Activated CD4-positive, alpha-beta T cell treated with anti-CD3 and anti-CD28 coated beads, Interleukin-2, amount 50 U/mL, for 16 hours (primary cell): Measurements from ENCODE around the gene PITX1.
"Not testable (repeated sequence)": the region's sequence is repeated elsewhere in the genome, so short reads cannot be mapped to it uniquely, and the experiment has no call there.

ENCODE experiments used
- DNase-seq: peaks from one replicate; pipeline ENCODE4 v3.0.0-alpha.2; 2020

PITX1 gene

DNA sequence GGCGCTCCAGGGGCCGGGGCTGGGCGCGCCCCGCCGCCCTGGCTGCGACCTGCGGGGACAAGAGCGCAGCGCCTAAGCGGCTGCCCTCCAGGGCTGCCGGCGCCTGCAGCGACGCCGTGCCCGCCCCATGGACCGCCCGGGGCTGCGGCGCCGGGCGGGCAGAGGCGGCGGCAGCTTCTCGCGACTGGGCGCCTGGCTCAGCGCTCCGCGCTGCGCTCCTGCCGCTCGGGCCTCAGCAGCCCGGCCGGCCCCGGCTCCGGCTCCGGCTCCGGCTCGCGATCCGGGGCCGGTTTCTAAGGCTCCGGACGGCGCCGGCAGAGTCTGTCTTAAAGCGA, at the start of gene PITX1:
Gene PITX1, minus strand, starts transcription at position 328 of the 335 bp plus-strand sequence. CDS start 347 bp downstream, outside the sequence.
- no peak for DNase-seq

DNA sequence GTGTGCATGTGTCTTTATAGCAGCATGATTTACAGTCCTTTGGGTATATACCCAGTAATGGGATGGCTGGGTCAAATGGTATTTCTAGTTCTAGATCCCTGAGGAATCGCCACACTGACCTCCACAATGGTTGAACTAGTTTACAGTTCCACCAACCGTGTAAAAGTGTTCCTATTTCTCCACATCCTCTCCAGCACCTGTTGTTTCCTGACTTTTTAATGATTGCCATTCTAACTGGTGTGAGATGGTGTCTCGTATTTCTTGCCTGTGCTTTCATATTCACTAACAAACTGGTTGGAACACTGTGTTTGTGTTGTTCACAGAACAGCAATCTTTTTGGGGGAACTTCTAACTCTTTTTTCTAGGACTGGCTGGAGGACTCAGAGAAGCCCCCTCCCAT, 49.3 kb upstream of the PITX1 start:
- not testable (repeated sequence) for DNase-seq

DNA sequence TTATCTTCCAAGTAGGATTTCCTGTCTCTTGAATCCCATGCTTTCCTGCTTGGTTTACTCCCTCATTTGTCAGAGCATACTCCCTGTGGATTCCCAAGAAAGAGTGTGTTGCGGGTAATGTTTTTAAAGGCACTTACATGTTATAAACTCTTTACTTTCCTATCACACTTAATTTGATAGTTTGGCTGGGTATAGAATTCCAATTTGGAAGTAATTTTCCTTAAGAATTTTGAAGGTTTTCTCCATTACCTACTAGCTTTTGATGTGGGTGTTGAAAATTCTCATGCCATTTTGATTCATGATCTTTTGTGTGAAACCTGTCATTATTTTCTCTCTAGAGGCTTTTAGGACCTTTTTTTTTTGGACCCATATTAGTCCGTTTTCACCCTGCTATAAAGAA, 47.2 kb upstream of the PITX1 start:
- no peak for DNase-seq

DNA sequence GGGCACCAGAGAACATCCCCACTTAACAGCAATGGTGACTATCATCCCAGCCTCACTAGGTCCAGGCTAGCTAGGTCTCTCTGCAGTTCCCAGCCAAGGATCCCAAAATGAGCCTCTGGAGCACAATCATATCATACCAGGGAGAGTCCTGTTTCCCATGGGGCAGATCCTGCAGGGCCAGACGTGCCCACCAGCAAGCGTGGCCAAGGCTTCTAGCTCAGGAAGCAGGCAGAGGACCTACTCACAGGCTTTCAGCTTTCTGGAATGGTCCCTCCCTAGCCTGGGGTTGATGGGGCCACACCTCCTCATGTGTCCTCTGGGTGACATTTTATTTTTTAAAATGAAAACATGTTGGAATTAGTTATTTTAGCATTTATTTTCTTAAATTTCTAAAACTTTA, 45.7 kb upstream of the PITX1 start:
- DNase-seq = no peak

DNA sequence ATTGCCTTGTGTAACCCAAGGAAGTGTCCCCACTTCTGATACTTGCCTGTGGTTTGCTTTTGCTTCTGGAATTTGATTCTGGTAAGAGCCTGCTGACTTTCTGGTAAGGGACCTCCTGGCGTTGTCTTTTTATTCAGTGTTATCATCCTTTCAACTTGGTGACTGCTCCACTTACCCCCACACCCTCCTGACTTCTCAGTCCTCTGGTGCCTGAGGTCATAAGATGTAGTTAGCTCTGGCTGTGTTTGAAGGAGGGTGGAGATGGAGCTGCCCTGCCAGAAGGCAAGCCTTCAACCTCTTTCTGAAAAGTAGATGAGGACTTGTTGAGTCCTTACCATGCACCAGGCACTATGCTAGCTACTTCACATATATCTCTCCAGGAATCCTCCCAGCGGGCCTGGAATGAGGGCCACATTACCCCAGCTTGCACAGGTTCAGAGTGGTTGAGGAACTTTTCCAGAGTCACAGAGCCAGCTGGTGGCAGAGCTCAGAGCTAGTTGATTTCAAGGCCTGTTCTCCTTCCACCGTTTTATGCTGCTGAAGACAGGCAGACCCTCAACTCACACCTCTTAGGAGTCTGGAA, 45.2 kb upstream of the PITX1 start:
- DNase-seq = no peak

DNA sequence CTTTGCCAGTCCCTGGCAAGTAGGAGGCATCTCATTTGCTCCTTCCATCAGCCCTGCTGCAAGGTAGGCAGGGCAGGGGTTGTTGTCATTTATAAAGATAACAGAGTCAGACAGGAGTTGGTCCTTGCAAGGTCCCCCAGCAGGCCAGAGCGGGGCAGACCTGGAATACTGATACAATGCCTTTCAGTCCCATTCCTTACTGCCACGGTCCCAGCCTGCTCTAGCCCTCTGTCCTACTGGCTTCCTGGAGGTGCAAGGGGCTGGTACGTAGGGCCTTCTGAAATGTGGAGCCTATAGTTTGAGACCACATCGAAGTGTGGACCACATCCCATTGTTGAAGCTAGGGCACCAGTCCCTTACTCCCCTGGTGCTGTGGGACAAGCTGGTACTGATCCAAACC, 42.8 kb upstream of the PITX1 start:
- no peak for DNase-seq

DNA sequence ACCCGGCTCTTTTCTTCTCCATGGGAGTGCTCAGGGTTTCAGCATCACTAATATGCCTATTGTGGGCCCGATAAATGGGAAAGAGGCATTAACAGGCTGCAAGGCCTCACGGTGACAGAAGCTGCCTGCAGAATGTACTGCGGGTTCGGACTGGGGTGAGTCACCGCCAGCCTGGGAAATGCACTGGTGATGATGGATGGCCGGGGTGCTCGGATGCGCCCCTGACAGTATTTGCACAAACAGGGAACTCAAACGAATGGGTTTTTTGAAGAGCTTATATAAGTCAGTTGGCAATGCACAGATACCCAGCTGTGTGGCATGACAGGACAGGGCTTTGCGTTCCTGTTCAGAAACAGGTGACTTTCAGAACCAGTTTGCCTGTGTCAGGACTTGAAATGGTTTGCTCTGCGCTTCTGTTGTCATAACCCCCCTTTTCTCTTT, 42.0 kb upstream of the PITX1 start:
- no peak for DNase-seq

DNA sequence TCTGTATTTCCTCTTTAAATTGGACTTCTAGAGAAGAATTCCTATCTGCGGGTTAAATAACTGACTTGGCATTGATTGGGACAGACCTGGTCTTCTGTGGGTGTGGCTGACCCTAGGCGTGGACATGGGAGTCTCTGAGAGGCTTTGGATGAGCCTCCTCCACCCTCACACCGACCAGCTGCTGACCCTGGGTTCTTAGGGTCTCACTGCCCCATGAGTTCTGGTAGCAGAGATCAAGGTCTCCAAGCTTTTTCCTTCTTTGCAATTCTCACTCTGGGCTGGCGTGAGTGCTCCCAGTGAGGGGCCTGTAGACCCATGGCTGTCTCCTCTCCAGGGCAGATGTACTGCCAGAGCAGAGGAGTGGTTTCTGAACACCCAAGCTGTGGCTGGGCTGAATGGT, 41.6 kb upstream of the PITX1 start:
- no peak for DNase-seq

DNA sequence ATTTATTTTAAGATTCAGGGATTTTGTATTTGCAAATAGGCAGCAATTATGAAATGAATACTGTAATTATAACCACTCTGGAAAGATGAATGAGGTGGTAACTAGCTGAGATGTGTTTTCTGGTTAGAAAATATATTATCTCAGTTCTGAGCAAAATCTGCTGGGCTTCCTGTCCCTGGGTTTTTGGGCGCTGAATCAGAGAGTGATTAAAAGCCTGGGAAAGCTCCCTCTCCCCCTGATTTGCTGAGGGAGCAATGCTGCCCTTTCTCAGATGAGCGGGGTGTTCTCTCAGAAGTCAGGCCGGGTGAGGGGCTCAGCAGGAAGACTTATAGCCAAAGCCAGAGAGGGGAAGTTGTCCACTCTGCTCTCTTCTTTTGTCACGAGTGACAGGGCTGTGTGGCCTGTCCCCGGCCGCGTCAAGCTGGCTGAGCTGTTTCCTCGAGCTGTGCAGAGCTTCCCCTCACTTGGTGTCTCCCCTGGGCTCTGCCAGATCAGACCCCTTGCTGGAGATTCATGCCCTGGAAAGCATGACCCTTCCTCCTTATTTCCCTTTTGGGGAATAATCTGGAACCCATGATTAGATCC, 39.8 kb upstream of the PITX1 start:
- DNase-seq = no peak

DNA sequence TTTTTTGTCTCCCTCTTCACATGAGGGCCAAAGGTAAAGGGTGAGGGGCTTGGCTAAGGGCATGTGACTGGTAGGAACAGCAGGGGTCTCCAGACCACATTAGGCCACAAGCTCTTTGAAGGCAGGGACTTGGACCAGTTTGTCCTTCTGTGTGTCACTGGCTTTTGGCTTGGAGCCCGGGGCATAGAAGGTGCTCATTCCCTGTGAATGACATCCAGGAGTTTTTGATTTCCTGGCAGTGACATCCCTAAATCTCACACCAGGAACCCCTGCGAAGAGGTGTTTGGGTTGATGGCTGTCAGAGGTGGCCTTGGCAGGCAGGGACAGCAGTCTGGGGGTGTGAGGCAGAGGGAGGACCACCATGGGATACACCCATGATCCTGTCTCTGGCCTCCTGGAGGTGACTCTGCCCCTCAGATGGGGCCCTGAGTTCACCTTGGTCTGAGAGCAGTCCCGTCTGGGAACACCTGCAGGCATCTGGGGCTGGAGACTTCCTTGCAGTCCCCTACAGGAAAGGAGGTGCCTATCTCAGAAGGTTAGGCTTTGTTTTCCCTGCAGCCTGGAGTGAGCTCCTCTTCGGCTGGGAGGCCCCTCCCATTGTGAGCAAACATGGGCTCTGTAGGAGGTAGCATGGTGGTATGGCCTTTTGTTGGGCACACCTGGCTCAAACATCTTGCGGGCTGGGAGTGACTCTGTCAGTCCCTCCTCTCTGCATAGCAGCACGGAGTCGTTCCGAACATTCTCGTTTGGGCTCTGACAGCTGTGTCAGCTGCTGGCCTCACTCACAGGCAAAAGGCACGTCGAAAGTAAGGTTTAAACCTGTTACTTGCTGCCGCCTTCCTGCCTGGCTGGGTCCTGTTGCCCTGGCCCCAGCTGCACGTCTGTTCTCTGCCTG, 38.6 kb upstream of the PITX1 start:
- DNase-seq = no peak

DNA sequence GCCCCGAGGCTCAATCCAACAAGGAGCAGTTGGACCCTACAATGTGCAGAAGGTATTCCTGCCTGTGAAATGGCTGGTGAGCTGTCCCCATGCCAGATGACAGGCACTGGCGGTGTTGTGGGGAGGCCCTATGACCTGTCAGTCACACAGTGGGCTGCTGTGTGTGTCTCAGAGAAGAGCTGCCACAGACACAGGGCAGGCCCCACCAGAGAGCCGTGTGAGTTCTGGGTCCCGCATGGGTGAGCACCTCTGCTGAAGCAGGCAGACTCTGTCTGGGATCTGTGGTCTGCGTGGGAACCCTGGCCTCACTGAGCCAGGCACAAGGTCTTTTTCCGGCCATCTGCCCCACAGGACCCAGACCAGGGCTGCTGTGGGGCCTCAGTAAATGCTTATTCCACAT, 37.3 kb upstream of the PITX1 start:
- DNase-seq = no peak

DNA sequence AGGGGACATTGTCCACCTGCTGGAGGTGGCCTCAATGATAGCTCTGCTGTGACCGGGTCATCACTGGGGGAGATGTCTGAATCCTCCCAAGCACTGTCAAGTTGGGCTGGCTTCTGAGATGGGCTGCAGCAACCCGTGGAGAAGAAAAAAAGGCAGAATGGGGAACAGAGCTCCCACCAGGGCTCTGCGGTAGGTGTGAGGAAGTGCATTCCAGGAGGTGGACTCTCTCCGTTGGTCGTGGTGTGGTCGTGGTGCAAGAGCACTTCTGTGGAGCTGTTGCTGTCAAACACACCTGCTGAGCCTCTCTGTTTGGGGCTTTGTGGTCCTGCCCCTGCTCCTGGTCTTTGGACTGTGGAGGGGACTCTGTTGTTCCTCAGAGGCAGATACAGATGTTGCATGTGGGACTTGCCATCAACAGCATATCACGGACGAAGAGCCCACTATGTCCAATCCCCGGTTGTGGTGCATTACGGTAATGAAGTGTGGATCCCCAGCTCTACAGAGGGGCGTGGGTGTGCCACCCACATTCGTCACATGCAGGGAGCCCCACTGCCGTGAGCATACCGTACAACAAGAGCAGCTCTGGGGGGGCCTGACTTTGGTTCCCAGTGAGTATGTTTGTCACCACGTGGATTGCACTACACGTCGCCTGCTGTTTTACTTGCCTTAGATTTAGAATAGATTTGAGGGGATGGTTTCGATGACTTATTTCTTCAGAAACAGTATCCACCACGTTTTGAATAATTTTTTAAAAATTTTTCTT, 36.0 kb upstream of the PITX1 start:
- no peak for DNase-seq

DNA sequence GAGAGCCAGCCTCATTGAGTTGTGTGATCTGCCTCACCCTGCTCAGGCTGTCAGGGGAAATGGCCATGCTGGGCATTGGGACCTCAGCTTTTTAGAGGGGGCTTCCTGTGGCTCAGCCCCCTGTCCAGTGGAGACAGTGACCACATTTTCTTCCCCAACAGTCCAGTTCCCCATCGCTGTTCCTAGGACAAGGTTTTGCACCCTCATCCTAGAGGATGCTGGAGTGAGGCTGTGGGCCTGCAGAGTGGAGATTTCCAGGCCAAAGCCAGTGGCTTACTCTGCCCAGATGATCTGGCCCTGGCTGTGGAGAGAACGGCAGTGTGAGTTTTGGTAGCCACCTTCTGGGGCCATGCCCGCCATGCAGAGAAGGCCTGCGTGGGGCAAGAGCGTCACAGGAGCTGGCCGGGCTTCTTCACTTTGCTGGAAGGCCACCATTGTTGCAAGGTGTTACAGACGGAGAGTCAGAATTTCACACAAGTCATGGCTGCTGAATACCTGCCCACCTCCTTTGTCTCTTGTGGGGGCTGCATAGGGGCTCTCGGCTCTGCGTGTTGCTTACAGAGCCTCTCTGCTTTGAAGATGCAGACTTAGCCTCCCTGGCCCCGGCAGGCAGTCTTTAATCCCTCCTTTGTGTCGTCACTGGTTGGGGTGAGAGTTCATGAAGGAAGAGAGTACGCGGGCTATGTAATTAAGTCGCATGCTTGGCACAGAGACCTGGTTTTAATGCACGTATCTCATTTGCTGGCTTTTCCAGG, 35.2 kb upstream of the PITX1 start:
- DNase-seq = no peak

DNA sequence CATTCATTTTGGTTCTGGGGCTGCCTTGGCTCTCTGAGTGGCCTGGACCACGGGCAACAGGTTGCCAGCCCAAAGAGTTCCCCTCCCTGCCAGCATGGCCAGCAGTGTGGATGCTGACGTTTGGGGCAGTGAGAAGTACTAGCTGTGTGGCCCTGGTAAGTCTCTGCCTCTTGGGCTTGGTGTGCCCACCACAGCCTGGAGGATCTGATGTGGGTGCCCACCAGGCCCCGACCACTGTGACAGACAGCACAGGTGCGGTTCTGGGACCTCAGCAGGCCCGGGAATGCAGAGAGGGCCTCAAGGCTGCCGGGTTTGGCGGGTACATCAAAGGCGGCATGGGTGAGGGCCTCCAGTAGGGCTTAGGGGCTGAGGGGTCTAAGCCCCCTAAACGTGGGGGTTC, 33.6 kb upstream of the PITX1 start:
- DNase-seq = no peak

DNA sequence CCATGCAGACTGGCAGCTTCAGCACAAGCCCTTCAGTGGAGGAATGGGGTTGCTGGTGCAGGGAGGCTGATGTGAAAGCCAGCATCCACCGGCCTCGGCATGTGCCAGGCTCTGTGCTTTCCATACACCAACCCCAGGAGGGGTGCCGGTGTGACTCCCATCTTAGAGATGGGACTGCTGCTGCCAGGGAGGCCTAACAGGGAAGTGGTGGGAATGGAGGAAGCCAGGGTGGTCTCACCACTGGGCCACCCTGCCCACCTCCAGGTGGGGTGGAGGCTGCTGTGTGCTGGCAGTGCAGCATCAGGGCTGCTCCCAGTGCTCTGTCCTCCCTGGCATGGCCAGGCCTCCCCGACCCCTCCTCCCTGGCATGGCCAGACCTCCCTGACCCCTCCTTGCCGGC, 32.8 kb upstream of the PITX1 start:
- DNase-seq = no peak

DNA sequence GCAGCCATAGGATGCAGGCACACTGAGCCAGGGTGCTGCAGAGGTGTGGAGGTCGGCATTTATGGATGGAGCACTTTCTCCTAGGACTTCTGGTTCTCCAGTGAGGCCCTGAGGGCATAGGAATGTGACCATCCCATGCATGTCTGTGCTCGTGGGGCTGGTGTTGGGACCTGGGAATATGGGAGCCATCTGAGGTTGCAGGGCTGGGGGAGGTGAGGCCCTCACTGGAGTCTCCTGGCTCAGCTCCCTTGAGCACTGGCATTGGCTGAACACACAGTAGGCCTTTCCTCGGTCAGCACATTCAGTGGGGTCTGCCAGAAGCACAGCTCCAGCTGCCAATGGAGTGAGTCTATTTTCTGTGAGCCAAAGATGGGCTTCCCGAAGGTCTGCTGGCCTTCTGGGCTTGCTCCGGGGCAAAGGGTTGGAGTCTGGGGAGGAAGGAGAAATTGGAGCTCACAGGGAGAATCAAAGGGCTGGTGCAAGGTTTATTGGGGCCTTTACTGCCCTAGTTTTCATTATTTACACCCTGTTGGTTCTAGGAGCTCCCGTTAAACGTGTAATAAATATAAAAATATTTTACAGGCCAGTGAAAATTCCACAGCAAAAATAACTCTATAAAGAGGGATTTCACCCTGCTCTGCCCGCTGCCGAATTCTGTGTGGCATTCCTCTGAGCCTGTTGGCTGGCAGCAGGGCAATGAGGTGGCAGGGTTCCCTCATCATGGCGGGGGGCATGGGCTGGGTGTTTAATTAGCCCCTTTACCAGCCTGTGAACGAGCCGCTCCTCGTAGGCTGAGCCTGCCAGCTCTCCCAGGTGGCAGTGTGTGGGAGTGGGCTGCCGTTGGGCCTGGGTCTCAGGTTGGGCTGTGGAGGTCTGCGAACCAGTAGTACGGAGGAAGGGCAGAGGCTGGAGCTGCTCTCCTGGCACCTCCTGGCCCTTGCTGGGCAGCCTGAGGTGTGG, 31.6 kb upstream of the PITX1 start:
- DNase-seq = no peak

DNA sequence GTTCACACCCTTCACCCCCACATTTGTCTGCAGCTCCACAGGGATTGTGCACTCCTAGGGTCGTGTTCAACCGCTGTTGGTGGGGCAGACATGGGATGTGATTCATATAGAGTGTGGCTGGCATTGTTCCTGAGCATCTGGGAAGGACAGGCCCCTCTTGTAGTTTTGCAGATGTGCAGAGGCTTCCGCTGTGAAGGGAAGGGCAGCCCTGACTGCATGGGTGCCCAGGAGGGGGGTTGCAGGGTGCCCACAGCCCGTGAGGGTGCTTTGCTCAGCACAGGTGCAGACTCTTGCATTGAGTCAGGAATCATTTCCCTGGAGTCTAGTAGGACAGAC, 30.2 kb upstream of the PITX1 start:
- no peak for DNase-seq

DNA sequence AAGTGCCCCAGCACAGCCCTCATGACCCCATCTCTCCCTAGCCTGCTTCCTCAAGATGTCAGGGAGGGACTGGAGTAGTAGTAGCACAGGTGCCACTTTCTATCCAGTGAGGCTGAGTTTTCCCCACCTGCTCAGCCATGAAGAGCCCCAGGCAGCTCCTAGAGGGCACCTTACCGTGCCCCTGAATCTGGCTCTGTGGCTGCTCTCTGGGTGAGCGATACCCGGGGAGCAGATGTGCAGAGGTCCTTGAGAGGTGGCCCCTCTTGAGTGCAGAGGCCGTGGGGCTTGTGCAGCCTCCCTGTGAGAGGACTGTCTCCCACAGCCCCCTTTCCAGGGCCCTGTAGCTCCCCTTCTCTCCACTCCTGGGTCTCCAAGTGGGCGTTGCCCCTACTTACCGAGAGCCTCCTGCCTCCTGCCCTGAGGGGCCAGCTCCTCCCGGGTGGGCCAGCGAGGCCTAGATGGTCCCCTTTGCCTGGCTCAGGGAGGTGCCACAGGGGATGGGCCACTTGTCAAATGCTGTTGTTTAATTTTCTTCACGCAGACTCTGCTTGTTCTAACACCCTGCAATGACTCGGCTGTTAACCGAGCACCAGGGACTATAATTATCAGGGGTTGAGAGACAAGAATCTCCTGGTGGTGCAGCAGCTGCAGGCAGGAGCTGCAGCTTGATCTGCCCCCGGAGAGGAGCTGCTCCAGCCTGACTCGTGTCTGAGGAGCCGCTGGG, 29.6 kb upstream of the PITX1 start:
- no peak for DNase-seq

DNA sequence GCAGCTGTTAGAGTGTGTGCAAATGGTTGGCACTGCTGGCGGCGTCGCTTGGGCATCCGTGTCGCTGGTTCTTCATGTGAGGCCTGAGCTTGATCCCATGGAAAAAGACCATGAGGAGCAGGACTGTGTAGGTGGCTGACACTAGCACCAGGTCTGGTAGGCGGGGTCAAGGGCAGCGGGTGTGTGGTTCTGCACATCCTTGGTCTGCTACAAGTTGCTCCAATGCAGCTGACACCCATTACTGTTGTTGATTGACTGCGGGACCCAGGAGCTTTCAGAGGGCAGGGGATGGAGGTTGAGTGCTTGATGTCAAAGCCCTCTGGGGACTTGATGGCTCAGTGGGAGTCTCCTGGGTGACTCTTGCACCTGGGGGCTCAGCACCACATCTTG, 29.0 kb upstream of the PITX1 start:
- DNase-seq = no peak

DNA sequence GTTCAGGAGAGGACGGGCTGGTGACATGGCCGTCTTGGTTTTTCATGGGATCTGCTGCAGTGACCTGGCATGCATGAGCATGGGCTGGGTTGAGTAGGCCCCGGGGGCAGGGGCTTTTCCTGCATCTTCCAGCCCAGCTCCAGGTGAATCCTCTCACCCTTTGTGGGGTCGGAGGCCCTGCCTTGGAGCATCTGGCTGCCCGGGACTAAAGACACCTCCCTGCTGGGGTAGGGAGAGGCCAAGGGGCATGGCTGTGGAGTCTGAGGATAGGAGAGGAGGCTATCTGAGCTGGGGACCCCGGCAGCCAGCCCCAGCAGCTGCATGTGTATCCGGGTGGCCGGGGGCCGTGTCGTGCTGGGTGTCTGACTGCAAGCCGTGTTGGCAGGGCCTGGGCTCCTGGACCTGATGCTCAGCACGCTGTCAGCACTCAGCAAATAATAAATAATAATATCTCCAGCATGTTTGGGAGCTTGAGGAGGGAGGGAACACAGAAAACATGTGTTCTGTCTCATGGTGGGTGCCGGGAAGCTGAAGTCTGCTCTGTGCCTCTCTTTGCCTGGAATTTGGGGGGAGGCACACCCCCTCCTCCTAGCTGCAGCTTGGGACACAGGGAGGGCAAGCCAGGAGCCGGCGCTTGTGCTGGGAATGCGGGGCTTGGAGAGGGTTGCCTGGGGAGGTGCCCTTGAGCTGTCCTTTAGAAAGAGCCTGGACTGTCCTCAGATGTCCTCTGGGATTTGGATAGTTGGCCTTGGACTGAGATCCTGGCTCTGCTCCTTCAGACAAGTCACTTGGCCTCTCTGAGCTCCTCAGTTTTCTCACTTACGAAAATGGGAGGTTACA, 28.4 kb upstream of the PITX1 start:
- DNase-seq = no peak
